GM04503 (cell line): ENCODE results near the gene SBK1.
"Not testable (repeated sequence)": the region's sequence is repeated elsewhere in the genome, so short reads cannot be mapped to it uniquely, and the experiment has no call there.

Source experiments
- DNase-seq: peaks from one replicate; pipeline ENCODE4 v3.0.0-alpha.2; 2012; ENCODE audit warnings: low read depth

The SBK1 gene

DNA sequence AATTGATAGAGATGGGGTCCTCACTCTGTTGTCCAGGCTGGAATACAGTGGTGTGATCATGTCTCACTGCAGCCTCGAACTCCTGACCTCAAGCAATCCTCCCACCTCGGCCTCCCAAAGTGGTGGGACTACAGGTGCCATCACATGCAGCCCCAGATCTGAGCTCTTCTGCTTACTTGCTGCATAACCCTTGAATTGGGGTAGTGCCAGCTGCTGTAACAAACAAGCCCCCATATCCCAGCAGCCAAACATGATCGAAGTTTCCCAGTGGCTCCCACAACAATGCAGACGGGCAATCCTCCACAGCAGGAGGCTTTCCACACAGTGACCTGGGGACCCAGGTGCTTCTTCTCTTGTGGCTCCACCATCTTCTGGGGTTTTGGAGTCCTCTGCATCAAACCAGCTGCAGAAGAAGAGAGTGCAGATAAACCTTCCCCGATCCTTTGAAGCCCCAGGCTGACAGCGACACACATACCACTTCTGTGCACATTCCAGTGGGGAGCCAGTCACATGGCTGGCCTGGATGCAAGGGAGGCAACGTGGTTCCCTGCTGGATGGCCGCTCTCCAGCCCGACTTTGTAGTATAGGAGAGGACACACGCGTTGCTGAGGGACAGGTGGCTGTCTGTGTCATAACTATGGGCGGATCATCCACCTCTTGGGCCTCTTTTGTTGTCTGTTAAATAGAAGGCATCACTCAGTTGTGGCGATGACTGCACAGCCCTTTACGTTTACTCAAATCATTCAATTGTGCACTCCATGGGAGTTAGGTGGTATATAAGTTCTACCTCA lies 16.7 kb downstream of the SBK1 start:
- no peak for DNase-seq

DNA sequence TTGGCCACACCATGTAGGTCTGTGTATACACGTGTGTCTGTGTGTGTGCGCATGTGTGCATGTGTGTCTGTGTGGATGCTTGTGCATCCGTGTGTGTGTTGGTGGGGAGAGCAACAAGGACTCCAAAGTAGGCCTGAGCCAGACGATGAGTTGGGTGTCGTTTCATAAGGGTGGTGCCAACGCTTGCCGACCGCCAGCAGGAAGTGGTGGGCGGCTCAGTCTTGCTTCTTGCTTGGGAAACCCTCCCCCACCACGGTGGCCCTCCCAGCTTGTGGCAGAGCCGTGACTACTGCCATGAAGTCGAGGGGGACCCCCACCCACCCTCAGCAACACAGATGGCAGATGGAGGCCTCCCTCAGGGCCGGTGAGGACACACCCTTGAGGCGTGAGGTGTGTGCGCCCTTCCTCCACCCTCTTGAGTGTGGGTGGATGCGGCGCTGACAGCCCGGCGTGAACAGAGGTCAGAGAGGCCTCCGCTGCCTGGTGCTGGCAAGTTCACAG lies 17.5 kb downstream of the SBK1 start:
- no peak for DNase-seq

DNA sequence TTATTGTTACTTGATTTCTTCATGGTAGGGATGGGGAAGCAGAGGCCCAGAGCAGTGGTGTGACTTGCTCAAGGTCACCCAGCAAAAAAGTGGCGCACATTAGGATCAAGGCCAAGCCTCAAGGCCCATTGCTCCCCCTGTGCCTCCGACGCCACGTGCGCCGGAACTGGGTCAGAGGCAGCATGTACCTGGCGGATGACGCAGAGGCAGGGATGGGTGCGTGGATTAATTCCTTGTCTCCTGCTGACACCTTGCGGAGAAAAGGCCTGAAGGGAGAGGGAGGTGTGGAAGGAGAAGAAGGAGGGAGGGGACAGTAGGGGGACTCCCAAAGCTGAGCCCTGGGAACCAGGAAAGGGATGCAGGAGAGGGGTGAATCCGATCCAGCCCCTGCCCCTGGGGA lies 18.5 kb downstream of the SBK1 start:
- no peak for DNase-seq

DNA sequence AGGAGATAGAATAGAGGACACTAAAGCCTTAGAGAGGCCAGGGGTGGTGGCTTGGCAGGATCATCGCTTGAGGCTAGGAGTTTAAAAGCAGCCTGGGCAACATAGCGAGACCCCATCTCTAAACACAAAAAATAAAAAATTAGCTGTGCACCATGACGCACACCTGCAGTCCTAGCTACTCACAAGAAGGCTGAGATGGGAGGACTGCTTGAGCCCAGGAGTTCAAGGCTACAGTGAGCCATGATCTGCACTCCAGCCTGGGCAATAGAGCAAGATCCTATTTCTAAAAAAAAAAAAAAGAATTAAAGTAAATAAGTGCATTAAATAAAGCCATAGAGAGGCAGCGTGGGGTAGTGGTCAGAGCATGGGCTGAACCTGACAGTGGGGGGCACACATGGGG lies 19.1 kb downstream of the SBK1 start:
- no peak for DNase-seq

DNA sequence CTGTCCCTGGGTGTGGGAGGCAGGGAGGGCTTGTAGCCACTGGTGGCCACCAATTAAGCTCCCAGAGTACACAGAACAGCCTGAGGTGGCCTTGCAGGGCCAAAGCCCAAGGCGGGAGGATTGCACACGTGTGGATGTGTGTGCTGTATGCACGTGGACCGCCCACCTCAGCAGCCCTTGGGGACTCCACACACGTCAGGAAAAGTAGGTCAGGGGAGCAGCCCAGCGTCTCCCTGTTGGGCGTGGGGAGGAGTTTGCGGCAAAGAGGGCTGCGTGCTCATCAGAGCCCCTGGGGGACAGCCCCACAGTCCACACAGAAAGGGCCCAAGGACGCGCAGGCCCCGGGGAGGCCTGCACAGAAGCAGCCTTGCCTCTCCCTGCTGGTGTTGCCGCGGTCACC lies 19.6 kb downstream of the SBK1 start:
- DNase-seq, result no peak

DNA sequence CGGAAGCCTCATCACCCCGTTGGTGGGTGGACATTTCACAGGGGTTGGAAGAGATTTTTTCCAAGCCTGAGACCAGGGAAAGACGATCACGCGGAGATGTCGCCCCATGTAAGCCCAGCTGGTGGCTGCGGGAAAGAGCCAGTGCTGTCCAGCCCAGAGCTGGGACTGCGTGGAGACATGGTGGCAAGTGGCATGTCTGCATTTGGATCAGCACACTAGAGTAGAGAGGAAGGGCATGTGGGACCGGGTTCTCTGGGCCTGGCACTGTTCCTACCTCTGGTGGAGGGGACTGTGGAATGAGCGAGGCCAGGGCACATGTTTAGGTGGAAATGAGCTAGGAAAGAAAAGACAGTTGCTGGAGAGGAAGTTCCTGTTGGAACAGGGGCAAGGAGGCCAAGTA lies 20.0 kb downstream of the SBK1 start:
- DNase-seq, result no peak

DNA sequence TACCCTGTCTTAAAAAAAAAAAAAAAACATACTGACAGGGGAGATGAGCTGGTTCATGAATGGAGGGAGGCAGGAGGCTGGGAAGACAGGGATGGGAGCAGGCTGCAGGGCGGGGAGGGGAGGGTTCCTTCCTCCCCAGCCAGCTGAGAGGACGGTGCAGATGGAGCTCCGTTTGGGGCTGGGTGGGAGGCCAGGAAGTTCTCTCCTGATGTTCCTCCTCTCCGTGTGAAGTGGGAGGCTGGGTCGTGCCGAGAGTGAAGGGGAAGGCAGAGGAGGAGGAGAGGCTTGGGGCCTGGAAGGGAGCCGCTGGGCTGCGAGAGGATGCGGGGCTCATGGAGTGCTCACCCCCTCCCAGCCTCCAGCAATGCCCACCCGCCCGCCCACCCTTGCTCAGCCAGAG lies 21.3 kb downstream of the SBK1 start:
- no peak for DNase-seq

DNA sequence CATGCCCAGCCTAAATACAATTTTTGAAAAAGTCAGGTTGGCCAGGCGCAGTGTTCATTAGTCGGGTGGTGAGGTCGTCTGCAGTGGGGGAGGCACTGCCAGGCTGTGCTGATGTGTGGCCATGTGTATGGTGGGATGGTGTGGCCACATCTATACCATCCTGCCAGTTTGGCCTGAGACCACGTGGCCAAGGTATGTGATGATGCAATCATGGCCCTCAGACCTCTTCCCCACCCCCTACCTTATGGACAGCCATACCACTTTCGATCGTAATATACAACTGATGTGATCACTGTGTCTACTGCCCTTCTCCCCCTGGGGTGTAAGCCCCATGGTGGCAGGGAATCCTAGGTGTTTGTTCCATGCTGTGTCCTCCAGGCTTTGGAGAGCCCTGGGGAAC lies 23.7 kb downstream of the SBK1 start:
- no peak for DNase-seq

DNA sequence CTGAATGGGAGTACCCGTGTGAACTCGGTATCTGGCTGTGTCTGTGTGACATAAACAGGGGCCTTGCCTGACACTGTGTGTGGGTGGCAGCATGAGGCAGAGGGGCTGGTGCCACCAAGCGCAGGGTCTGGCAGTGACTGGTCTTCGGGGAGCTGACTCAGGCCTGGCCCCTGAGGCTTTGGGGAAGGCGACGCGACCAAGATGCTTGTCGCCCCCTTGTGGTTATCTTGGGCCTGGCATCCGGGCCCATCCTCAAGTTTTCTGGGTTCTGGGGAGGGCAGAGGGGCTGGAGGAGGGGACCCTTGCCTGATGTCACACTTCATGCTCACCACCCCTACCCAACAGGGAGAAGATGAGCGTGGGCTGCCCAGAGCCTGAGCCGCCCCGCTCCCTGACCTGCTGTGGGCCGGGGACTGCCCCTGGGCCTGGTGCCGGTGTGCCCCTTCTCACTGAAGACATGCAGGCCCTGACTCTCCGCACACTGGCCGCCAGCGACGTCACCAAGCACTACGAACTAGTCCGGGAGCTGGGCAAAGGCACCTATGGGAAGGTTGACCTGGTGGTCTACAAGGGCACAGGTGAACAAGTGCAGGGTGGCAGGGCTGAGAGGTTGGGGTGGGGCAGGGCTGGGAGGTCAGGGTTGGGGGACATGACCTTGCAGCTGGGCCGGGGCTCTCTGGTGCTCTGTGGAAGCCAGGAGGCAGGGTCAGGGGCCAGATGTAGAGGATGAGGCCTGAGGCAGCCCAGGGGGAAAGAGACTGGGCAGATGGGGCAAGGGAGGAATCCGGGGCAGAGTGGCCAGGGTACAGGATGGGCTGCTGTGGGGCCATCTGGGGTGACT lies 24.9 kb downstream of the SBK1 start:
- no peak for DNase-seq

DNA sequence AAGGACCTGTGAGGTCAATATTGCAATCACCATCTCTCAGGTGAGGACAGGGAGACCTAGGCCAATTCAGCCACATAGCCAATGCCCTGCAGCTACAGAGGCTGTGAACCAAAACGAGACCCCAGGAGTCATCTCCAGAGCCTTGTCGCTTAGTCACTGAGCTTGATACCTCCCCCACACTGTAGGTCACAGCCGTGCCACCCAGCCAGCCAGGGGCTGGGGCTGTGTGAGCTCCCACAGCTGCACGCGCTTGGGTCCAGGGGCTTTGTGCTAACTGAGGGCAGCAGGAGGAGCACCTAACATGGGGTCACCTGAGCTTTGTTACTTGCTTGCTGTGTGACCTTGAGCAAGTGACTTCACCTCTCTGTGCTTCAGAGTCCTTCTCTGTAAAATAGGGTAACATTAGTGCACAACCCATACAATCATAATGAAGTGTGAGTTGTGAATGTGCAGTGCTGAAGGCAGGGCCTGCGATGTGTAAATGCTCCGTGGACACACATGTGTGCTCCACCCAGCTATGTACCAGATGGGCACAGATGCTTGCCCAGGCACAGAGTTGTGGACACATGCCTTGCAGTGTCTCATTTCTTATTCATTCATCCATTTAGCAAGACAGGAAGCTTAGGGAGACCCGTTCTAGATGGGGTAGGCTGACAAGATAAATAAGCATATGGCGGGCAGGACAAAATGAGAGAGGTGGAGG lies 25.9 kb downstream of the SBK1 start:
- no peak for DNase-seq

DNA sequence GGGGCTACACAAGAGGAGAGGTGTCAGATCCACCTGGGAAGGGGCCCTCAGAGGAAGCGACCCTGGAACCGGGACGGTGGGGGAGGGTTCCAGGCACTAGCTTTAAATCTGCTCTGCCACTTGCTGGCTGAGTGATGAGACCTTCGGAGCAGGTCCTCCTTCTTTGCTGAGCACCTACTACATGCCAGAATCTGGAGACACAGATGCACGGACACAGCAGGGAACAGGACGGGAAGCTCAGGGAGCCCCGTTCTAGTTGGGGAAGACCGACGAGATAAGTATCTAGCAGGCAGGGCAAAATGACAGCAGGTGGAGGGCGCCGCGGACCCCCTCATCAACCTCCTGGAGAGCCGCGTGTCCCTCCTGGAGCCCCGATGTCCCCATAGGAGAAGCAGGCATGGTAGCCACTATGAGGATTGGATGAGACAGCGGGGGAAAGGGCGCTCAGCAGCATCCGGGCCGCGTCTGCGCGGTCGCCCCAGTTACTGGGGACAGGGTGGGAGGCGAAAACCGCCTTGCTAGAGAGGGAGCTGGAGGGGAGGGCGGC lies 27.2 kb downstream of the SBK1 start:
- DNase-seq, result no peak

DNA sequence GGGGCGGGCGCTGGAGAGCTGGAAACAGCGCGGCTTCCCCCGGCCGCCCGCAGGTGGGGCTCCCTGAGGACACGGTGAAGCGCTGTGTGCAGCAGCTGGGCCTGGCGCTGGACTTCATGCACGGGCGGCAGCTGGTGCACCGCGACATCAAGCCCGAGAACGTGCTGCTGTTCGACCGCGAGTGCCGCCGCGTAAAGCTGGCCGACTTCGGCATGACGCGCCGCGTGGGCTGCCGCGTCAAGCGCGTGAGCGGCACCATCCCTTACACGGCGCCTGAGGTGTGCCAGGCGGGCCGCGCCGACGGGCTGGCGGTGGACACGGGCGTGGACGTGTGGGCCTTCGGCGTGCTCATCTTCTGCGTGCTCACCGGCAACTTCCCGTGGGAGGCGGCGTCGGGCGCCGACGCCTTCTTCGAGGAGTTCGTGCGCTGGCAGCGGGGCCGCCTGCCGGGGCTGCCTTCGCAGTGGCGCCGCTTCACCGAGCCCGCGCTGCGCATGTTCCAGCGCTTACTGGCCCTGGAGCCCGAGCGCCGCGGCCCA lies 27.8 kb downstream of the SBK1 start:
- DNase-seq, result no peak

DNA sequence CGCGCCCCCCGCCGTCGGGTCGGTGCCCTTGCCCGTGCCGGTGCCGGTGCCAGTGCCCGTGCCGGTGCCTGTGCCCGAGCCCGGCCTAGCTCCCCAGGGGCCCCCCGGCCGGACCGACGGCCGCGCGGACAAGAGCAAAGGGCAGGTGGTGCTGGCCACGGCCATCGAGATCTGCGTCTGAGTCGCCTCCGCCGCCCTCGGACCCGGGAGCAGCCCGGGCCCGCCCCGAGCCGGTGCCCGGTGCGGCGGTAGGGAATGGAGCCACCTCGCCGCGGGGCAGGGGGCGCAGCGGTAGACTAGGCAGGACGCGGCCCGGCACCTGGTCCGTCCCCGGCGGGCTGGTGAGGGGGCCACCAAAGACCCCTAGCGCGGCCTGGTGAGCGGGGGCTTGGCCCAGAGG lies 28.4 kb downstream of the SBK1 start:
- no peak for DNase-seq

DNA sequence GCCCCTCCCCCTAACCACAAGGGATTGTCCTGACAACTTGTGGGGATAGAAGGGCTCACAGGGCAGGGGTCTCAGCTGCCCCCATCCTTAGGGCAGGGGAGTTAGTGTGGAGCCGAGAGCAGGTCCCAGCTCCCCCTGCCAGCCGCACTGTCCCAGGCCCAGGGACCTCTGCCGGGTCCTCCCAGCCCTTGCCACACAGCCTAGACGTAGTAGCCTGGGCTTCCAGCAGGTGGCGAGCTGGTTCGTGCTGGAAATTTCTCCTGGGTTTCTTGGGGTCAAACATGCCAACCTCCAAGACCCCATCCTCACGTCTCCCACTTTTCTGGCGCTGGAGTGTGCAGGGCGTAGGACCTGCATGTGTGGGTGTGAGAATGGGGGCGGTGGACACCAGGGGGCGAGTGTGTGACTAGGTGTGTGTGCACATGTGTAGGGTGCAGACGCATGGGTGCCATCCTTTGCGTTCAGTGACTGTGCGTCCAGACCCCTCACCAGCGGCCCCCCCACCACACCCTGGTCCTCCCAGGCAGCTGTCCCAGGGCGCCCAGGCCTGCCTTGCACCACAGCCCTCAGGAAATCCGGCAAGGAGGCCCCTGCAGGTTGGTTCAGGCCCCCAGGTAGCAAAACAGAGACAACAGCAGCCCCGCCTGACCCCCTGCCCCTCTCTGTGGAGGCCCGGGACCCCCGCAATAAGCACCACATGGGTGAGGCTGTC lies 29.5 kb downstream of the SBK1 start:
- no peak for DNase-seq

DNA sequence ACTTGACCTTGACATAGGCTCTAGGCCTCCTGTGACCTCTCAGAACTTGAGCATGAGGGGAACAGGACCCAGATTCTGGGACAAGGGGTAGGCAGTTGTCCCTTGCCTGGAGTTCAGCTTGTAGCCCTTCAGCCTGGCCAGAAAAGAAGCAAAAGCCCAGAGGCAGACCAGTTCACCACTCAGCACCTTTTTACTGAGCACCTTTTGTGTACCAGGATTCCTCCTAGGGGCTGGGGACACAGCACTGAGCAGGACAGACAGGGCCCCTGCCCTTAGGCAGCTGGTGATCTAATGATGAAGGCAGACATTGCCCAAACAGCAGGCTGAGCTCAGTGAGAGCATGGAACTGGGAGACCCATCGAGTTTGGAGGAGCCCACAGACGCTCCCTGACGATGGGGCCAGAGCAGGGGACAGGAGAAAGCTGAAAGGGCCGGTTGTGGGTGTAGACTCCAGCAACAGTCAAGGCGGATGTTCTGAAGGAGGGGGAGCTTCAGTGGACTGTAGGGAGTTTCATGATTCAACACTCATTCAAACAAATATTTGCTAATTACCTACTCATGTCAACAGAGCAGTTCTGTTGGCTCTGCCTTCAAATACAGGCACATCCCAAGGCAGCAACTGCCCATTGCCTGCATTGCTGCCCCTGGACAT lies 32.0 kb downstream of the SBK1 start:
- no peak for DNase-seq

DNA sequence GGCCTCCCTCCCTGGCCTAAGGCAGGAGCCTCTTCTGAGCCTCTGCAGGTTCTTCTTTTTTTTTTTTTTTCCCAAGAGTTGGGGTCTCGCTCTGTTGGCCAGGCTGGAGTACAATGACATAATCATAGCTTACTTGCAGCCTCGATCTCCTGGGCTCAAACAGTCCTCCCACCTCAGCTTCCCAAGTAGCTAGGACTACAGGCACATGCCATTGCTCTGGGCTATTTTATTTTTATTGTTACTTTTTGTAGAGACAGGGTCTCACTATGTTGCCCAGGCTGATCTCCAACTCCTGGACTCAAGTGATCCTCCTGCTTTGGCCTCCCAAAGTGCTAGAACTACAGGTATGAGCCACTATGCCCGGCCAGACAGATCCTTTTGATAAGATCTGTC lies 32.6 kb downstream of the SBK1 start:
- no peak for DNase-seq

DNA sequence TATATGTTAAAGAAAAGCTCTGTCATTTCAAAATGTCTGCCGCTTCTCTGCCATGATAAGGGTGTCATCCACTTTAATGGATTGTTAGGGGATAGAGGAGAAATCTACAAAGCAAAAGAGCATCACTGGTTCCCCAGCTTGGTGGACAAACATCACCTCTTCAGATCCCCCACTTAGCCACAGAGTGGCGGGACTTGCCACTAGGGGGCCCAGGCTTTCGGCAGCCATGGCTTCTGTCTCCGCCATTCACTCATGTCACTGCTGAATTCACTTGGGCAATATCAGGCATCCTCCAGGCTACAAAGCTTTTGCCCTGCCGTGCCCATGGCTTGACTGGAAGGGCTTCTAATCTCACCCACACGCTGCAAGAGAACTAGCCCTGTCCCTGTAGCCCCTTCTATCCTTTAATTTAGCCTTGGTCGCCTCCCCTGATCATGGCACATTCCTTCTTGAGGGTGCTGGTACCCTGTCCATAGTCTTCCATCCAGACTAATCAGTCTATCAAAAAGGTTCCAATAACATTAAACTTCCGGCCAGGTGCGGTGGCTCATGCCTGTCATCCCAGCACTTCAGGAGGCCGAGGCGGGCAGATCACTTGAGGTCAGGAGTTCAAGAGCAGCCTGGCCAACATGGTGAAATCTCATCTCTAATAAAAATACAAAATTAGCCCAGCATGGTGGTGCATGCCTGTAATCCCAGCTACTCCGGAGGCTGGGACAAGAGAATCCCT lies 34.7 kb downstream of the SBK1 start:
- DNase-seq, result no peak

DNA sequence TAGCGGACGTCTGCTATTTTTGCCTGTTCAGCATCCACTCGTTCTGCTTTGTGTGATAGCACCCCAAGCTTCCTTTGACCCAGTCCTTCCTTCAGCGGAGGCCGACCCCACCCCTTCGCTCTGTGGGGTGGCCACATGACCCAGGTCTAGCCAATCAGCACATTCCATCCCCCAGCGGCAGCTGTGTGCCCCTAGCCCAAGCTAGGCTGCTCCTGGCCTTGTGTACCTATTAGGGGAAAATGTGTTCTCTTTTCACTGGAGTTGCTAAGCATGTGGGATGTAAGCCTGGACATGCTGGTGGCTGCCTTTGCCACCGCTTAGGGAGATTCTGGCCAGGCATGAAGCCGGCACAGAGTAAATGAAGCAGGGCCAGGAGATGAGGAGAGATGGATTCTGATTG lies 37.9 kb downstream of the SBK1 start:
- DNase-seq, result not testable (repeated sequence)

DNA sequence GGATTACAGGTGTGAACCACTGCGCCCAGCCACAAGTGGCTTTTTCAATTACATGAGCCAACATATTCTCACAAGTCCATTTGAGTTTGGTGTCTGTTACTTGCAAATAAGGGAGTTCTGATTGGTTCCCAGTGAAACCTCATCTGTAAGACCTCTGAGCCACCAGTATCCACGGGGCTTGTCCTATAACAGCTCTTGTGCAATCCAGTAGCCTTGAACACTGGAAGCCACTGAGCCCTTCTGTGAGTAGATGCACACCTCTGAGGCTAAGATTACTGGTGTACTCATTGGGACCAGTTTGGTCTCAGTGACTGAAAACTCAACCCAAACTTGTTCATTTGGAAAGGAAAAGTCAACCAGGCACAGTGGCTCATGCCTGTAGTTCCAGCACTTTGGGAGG lies 38.7 kb downstream of the SBK1 start:
- not testable (repeated sequence) for DNase-seq

DNA sequence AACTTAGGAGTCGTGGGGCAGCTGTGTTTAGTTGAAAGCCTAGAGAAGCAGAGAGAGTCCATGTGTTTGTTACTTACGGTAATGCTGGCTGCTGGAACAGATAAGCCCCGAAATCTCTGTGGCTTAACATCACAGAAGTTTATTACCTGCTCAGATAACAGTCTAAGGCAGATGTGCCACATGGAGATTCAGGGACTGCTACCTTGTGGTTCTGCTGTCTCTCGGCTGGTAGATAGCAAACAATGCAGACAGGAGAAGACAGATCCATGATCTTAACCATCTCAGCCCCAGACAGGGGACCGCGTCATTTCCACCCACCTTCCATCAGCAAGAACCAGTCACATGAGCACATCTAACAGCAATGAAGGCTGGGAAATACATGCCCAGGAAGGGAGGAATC lies 40.3 kb downstream of the SBK1 start:
- not testable (repeated sequence) for DNase-seq
